Testis (tissue), 2 donors: ENCODE measurements around the gene VOPP1.

Source experiments
- POLR2A ChIP-seq: fragments of 450-650 bp; IDR thresholded peaks from one replicate; pipeline ENCODE4 v1.6.1; 2017; ENCODE audit warnings: antibody characterized with exemption, mild to moderate bottlenecking, moderate library complexity
- TF ChIP-seq, protein P1 (sequence below), 3 experiments: fragments of 450-650 bp in 2 of 3; fragments of 200-600 bp in 1 of 3; sonication (generic) in 1 of 3; IDR thresholded peaks; one replicate each; pipeline ENCODE4 v1.5.1; 2016 to 2019; ENCODE audit warnings: antibody characterized with exemption in 3 of 3, mild to moderate bottlenecking in 2 of 3, moderate library complexity in 1 of 3

DNA sequence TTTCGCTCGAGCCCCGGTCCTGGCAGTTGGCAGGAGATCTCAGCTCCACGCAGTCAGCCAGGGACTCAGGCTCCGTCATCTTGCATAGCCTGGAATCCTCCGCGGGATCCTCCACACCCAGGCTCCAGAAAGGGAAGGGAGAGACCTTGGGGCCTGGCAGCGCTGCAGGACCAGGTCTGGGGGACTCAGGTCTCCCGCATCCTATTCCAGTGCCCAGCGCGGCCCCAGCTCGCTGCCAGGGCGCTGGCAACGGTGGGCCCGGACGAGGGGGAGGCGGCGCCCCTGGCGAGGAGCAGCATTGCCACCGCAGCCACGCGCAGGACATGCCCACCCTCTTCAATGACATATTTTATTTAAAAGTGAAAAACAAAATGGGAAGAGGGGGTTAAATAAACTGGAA lies 123.8 kb downstream of the VOPP1 start:
- TF ChIP-seq, protein P1, sequence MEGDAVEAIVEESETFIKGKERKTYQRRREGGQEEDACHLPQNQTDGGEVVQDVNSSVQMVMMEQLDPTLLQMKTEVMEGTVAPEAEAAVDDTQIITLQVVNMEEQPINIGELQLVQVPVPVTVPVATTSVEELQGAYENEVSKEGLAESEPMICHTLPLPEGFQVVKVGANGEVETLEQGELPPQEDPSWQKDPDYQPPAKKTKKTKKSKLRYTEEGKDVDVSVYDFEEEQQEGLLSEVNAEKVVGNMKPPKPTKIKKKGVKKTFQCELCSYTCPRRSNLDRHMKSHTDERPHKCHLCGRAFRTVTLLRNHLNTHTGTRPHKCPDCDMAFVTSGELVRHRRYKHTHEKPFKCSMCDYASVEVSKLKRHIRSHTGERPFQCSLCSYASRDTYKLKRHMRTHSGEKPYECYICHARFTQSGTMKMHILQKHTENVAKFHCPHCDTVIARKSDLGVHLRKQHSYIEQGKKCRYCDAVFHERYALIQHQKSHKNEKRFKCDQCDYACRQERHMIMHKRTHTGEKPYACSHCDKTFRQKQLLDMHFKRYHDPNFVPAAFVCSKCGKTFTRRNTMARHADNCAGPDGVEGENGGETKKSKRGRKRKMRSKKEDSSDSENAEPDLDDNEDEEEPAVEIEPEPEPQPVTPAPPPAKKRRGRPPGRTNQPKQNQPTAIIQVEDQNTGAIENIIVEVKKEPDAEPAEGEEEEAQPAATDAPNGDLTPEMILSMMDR (IDR thresholded peaks at IDR 0.05): no peak
- no peak for TF ChIP-seq POLR2A
